Measurements from ENCODE around the gene MEX3B. TPM values are rescaled to one million over a fixed set of nuclear protein-coding genes. Genes with fewer than 3 reads are reported as not detected.

Gene MEX3B
- total RNA-seq, 4 donors from 2014 or later, result 0.22 to 0.57 (median 0.26) TPM; not detected in 1

GRCh38 chr15:81992523-81992922 lies 53.3 kb downstream of the MEX3B start:
- H3K27me3 ChIP-seq, result no peaks in the 10 kb centered on the region
- peaks cover 0 to 17% (median 0%) of the 10 kb centered on the region in 3 donors for H3K9me3 ChIP-seq
- no peaks in the 10 kb centered on the region for H3K36me3 ChIP-seq
- no peak for TF ChIP-seq POLR2A (IDR thresholded peaks at IDR 0.05)
- no peak for TF ChIP-seq CTCF (IDR thresholded peaks at IDR 0.05)
- H3K4me3 ChIP-seq, result no peak overlapping the region
- no peak overlapping the region for H3K27ac ChIP-seq
- H3K4me1 ChIP-seq, result no peaks in the 10 kb centered on the region
- intact Hi-C loops (cut with DNase I), result no loop called here
- WGBS, 2 donors, result 79 to 89% methylated on average over 1 of the region's 1 CpG
- DNase-seq, result no peak

Other genes starting within 250 kb of the MEX3B start
- gene EFL1, start 216.7 kb upstream of the MEX3B start, total RNA-seq, result 10 to 100 TPM; 15.8 to 19.5 (median 16.4) TPM
- 1 to 10 TPM in 1 of 4 donors, not detected in 3; 1.5 TPM for gene SAXO2, start 216.8 kb upstream of the MEX3B start, total RNA-seq

Data from esophagus squamous epithelium (tissue), 5 donors.